NCI-H187 (cell line): ENCODE results near the gene CDC42SE2.

Experiments
- DNase-seq, 2 experiments: peaks; one replicate each; lab custom pipeline; 2025; lab: John Stamatoyannopoulos, UW

Gene CDC42SE2

GRCh38 chr5:131436081-131436480 lies 172.2 kb downstream of the CDC42SE2 start:
- no peak for DNase-seq

DNA sequence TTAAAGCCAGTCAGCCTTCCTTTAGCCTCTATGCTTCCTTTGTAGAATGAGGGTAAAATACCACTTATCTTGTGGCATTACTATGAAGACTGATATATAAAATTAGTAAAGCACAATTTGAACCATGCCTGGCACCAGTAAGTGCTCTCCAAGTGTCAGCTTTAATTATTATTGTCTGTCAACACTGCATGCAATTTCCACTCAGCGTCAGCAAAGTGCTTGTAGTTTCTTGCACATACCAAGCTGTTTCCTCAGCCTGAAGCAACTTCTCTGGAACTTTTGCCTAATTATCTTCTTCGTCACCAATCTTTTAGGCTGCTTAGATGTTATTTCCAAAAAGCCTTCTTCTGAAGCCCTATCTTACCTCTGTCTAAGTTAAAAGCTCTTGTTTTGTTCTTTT lies 177.3 kb downstream of the CDC42SE2 start:
- DNase-seq = no peak
